HepG2 (cell line): ENCODE measurements around the gene FAH. TPM values are rescaled to one million over a fixed set of nuclear protein-coding genes. Genes with fewer than 3 reads are reported as not detected.
A peak's percentile ranks its signal among the peaks of the same experiment; 100 is the strongest.

Experiments
- GATA4 ChIP-seq: sonication (generic); IDR thresholded peaks from 2 replicates; pipeline ENCODE4 v1.6.1; 2016; ENCODE audit warnings: antibody characterized with exemption, low read depth, borderline replicate concordance
- HDAC1 ChIP-seq: sonication (generic); formaldehyde crosslinking; IDR thresholded peaks from 2 replicates; pipeline ENCODE4 v1.5.1; 2020; ENCODE audit warnings: mild to moderate bottlenecking, missing genetic modification reagents
- HMG20B ChIP-seq: conservative IDR thresholded peaks from 2 replicates; pipeline ENCODE4 v1.6.1; 2016; ENCODE audit warnings: missing genetic modification reagents, missing compliant biosample characterization
- HNF1A ChIP-seq, 2 experiments: sonication (generic) in 1 of 2; formaldehyde crosslinking in 1 of 2; IDR thresholded peaks; 2 replicates each; pipeline versions ENCODE4 v1.4.0 to v1.6.1; 2016 to 2020; ENCODE audit warnings: borderline replicate concordance in 1 of 2, low read depth in 1 of 2, mild to moderate bottlenecking in 1 of 2, missing genetic modification reagents in 1 of 2
- KAT2B ChIP-seq: fragments of 150-350 bp; IDR thresholded peaks from 2 replicates; pipeline ENCODE4 v1.6.1; 2014; ENCODE audit warnings: low read depth, low read length, borderline replicate concordance
- MEIS1 ChIP-seq: sonication (generic); formaldehyde crosslinking; IDR thresholded peaks from 2 replicates; pipeline ENCODE4 v1.9.0; 2021; ENCODE audit warnings: mild to moderate bottlenecking, missing genetic modification reagents, moderate library complexity, borderline replicate concordance
- SNRNP70 ChIP-seq: fragments of 200-400 bp; formaldehyde crosslinking; IDR thresholded peaks from 2 replicates; pipeline ENCODE4 v1.6.1; 2017; ENCODE audit warnings: mild to moderate bottlenecking, low read depth, low read length, moderate library complexity
- STAG1 ChIP-seq: sonication (generic); formaldehyde crosslinking; IDR thresholded peaks from 2 replicates; pipeline ENCODE4 v1.4.0; 2020; ENCODE audit warnings: missing genetic modification reagents
- ZMAT3 ChIP-seq: sonication (generic); formaldehyde crosslinking; conservative IDR thresholded peaks from 2 replicates; pipeline ENCODE4 v1.7.0; 2021; ENCODE audit warnings: missing genetic modification reagents
- ZMAT5 ChIP-seq: sonication (generic); formaldehyde crosslinking; IDR thresholded peaks from 2 replicates; pipeline ENCODE4 v1.5.0; 2020; ENCODE audit warnings: mild to moderate bottlenecking, low read depth, missing genetic modification reagents, borderline replicate concordance
- ZNF512 ChIP-seq: sonication (generic); formaldehyde crosslinking; IDR thresholded peaks from 2 replicates; pipeline ENCODE4 v1.4.0; 2020; ENCODE audit warnings: mild to moderate bottlenecking, missing genetic modification reagents
- ZNF644 ChIP-seq: IDR thresholded peaks from 2 replicates; pipeline ENCODE4 v1.6.1; 2016; ENCODE audit warnings: low read depth
- ZNF660 ChIP-seq: sonication (generic); formaldehyde crosslinking; IDR thresholded peaks from 2 replicates; pipeline ENCODE4 v1.5.1; 2020; ENCODE audit warnings: mild to moderate bottlenecking, low read depth, missing genetic modification reagents, borderline replicate concordance
- ZNF792 ChIP-seq: IDR thresholded peaks from 2 replicates; pipeline ENCODE4 v1.6.1; 2016
- ZNF841 ChIP-seq: sonication (generic); formaldehyde crosslinking; IDR thresholded peaks from 2 replicates; pipeline ENCODE4 v1.8.1; 2023; ENCODE audit warnings: missing genetic modification reagents, borderline replicate concordance
- ZSCAN20 ChIP-seq: sonication (generic); formaldehyde crosslinking; IDR thresholded peaks from 2 replicates; pipeline ENCODE4 v1.4.0; 2020; ENCODE audit warnings: missing genetic modification reagents, mild to moderate bottlenecking, borderline replicate concordance
- polyA plus RNA-seq, 8 experiments: library from polyadenylated mRNA; depleted of rRNA in 3 of 8; stranded (reverse) in 7 of 8; unstranded in 1 of 8; fragments of >200 nt; fragmentation: Illumina TruSeq in 4 of 8; extraction: Trizol in 4 of 8; gene quantifications; 2 replicates each; pipeline versions ENCODE4 v1.2.1 to v1.2.3, GENCODE V29; 2011 to 2016; ENCODE audit warnings: low read depth in 4 of 8, missing spikeins in 1 of 8, mixed read lengths in 1 of 8; ENCODE audit not compliant: insufficient read depth in 1 of 8
- total RNA-seq, 5 experiments: library from RNA; depleted of rRNA; stranded (reverse); fragments of >200 nt; fragmentation: Illumina TruSeq; extraction: Trizol; gene quantifications; 2 replicates each; pipeline ENCODE4 v1.2.3, GENCODE V29; 2016; ENCODE audit warnings: low read depth in 1 of 5
- TF ChIP-seq, protein P1 (sequence below): sonication (generic); formaldehyde crosslinking; IDR thresholded peaks from 2 replicates; pipeline ENCODE4 v1.8.0; 2022; ENCODE audit warnings: mild to moderate bottlenecking, missing genetic modification reagents; ENCODE audit not compliant: insufficient replicate concordance
- TF ChIP-seq, protein P2 (sequence below): IDR thresholded peaks from 2 replicates; pipeline ENCODE4 v1.6.1; 2016; ENCODE audit warnings: missing compliant biosample characterization, missing genetic modification reagents, borderline replicate concordance
- TF ChIP-seq, protein P3 (sequence below): sonication (generic); formaldehyde crosslinking; IDR thresholded peaks from 2 replicates; pipeline ENCODE4 v1.4.0; 2020; ENCODE audit warnings: missing genetic modification reagents

The FAH gene
- total and polyA plus RNA-seq, 2 of the 13 experiments (the other 11 are each of a cell fraction or from before 2014, with no cell fraction given), result 36.6 to 75.0 TPM

- TF ChIP-seq ZSCAN20 (CRISPR knock-in tag) (no peak), MEIS1 (no peak), ZNF660 (CRISPR knock-in tag) (no peak), HDAC1 (CRISPR knock-in tag) (peak; percentile 77), HMG20B (no peak), ZMAT3 (CRISPR knock-in tag) (no peak), SNRNP70 (no peak), GATA4 (no peak), ZNF512 (CRISPR knock-in tag) (no peak), HNF1A (IDR thresholded peaks at IDR 0.05; ENCODE audit: low read depth) (no peak), HNF1A (CRISPR knock-in tag; IDR thresholded peaks at IDR 0.05; ENCODE audit: borderline replicate concordance) (peak; percentile 53; the same call in 1 of the 2 replicates), ZMAT5 (no peak), KAT2B (no peak), ZNF644 (CRISPR knock-in tag) (0 out of 2 replicates have a peak, but pooled peaks have one; percentile 47), STAG1 (CRISPR knock-in tag) (no peak), ZNF841 (CRISPR knock-in tag) (no peak), ZNF792 (CRISPR knock-in tag) (peak; percentile 71; the same call in 1 of the 2 replicates)
- TF ChIP-seq, protein P1, sequence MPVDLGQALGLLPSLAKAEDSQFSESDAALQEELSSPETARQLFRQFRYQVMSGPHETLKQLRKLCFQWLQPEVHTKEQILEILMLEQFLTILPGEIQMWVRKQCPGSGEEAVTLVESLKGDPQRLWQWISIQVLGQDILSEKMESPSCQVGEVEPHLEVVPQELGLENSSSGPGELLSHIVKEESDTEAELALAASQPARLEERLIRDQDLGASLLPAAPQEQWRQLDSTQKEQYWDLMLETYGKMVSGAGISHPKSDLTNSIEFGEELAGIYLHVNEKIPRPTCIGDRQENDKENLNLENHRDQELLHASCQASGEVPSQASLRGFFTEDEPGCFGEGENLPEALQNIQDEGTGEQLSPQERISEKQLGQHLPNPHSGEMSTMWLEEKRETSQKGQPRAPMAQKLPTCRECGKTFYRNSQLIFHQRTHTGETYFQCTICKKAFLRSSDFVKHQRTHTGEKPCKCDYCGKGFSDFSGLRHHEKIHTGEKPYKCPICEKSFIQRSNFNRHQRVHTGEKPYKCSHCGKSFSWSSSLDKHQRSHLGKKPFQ (CRISPR knock-in tag), result peak; percentile 61
- TF ChIP-seq, protein P2, sequence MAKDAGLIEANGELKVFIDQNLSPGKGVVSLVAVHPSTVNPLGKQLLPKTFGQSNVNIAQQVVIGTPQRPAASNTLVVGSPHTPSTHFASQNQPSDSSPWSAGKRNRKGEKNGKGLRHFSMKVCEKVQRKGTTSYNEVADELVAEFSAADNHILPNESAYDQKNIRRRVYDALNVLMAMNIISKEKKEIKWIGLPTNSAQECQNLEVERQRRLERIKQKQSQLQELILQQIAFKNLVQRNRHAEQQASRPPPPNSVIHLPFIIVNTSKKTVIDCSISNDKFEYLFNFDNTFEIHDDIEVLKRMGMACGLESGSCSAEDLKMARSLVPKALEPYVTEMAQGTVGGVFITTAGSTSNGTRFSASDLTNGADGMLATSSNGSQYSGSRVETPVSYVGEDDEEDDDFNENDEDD, result peak; percentile 82; the same call in 1 of the 2 replicates
- TF ChIP-seq, protein P3, sequence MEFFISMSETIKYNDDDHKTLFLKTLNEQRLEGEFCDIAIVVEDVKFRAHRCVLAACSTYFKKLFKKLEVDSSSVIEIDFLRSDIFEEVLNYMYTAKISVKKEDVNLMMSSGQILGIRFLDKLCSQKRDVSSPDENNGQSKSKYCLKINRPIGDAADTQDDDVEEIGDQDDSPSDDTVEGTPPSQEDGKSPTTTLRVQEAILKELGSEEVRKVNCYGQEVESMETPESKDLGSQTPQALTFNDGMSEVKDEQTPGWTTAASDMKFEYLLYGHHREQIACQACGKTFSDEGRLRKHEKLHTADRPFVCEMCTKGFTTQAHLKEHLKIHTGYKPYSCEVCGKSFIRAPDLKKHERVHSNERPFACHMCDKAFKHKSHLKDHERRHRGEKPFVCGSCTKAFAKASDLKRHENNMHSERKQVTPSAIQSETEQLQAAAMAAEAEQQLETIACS, result no peak
Observed at GRCh38 chr15:80160570-80161156, 7.9 kb downstream of the FAH start (continued).
